ENCODE data around the gene ITPKB. TPM values are rescaled to one million over a fixed set of nuclear protein-coding genes. Genes with fewer than 3 reads are reported as not detected.

ITPKB gene
- total RNA-seq, 2 donors from 2014 or later, result 22.4 to 28.3 TPM

- Histone ChIP-seq H3K27me3 (ENCODE audit: control insufficient read depth, insufficient read depth, low read length, poor library complexity, severe bottlenecking) (no peaks in the 10 kb centered on the region), H3K27ac (ENCODE audit: low read depth, low read length) (no peak overlapping the region), H3K9me3 (ENCODE audit: control insufficient read depth, low read length) (no peaks in the 10 kb centered on the region), H3K4me3 (ENCODE audit: low read length) (peak overlapping the region; percentile 30), H3K36me3 (ENCODE audit: control insufficient read depth, insufficient read depth, low read length) (peaks cover 47% of the 10 kb centered on the region), H3K9ac (ENCODE audit: extremely low read depth, low read length, poor library complexity, severe bottlenecking) (no peak overlapping the region), H3K4me1 (ENCODE audit: control insufficient read depth, insufficient read depth, low read length) (peaks cover 19% of the 10 kb centered on the region)
- DNase-seq, result no peak
- H3K9me3 Mint-ChIP-seq, result no peaks in the 10 kb centered on the region
- H3K36me3 Mint-ChIP-seq (ENCODE audit: low read depth), result peaks cover 42% of the 10 kb centered on the region
- TF ChIP-seq CTCF (conservative IDR thresholded peaks at IDR 0.05), result no peak
- peaks cover 1% of the 10 kb centered on the region for H3K27me3 Mint-ChIP-seq (ENCODE audit: insufficient read depth)
- H3K27ac Mint-ChIP-seq, result no peak overlapping the region
- H3K4me3 Mint-ChIP-seq, result no peak overlapping the region
- 83 to 89% methylated on average over 3 of the region's 3 CpGs for WGBS, 2 experiments (ENCODE audit: insufficient coverage in 1 of 2, insufficient read length in 1 of 2)
- H3K4me1 Mint-ChIP-seq, result peaks cover 42% of the 10 kb centered on the region
Observed at GRCh38 chr1:226734611-226735153, 4.4 kb downstream of the ITPKB start.

GRCh38 chr1:226733876-226734275 is 5.2 kb downstream of the ITPKB start:
- WGBS, 2 experiments (ENCODE audit: insufficient coverage in 1 of 2, insufficient read length in 1 of 2), result 96 to 100% methylated on average over 2 to 4 of the region's 4 CpGs
- Histone ChIP-seq H3K9ac (ENCODE audit: extremely low read depth, low read length, poor library complexity, severe bottlenecking) (no peak overlapping the region), H3K27me3 (ENCODE audit: control insufficient read depth, insufficient read depth, low read length, poor library complexity, severe bottlenecking) (no peaks in the 10 kb centered on the region)

GRCh38 chr1:226733304-226733703 is 5.8 kb downstream of the ITPKB start:
- no peak overlapping the region for H3K4me3 Mint-ChIP-seq
- DNase-seq, result no peak
- H3K27me3 ChIP-seq (ENCODE audit: control insufficient read depth, insufficient read depth, low read length, poor library complexity, severe bottlenecking), result no peaks in the 10 kb centered on the region
- H3K4me1 ChIP-seq (ENCODE audit: control insufficient read depth, insufficient read depth, low read length), result peaks cover 16% of the 10 kb centered on the region
- no peak for TF ChIP-seq CTCF (conservative IDR thresholded peaks at IDR 0.05)
- H3K4me3 ChIP-seq (ENCODE audit: low read length), result peak overlapping the region; percentile 30
- no peak overlapping the region for H3K27ac ChIP-seq (ENCODE audit: low read depth, low read length)
- H3K27me3 Mint-ChIP-seq (ENCODE audit: insufficient read depth), result peaks cover 1% of the 10 kb centered on the region
- no peak overlapping the region for H3K27ac Mint-ChIP-seq
- peaks cover 54% of the 10 kb centered on the region for H3K36me3 ChIP-seq (ENCODE audit: control insufficient read depth, insufficient read depth, low read length)
- peaks cover 50% of the 10 kb centered on the region for H3K36me3 Mint-ChIP-seq (ENCODE audit: low read depth)
- H3K9me3 ChIP-seq (ENCODE audit: control insufficient read depth, low read length), result no peaks in the 10 kb centered on the region
- no peak overlapping the region for H3K9ac ChIP-seq (ENCODE audit: extremely low read depth, low read length, poor library complexity, severe bottlenecking)
- H3K9me3 Mint-ChIP-seq, result no peaks in the 10 kb centered on the region
- peaks cover 43% of the 10 kb centered on the region for H3K4me1 Mint-ChIP-seq
- WGBS, 2 experiments (ENCODE audit: insufficient coverage in 1 of 2, insufficient read length in 1 of 2), result 95 to 100% methylated on average over 1 to 4 of the region's 4 CpGs

More at GRCh38 chr1:226733876-226734275, 5.2 kb downstream of the ITPKB start:
- no peak for DNase-seq
- Histone ChIP-seq H3K4me3 (ENCODE audit: low read length) (peak overlapping the region; percentile 30), H3K4me1 (ENCODE audit: control insufficient read depth, insufficient read depth, low read length) (peaks cover 16% of the 10 kb centered on the region), H3K36me3 (ENCODE audit: control insufficient read depth, insufficient read depth, low read length) (peaks cover 48% of the 10 kb centered on the region), H3K27ac (ENCODE audit: low read depth, low read length) (no peak overlapping the region), H3K9me3 (ENCODE audit: control insufficient read depth, low read length) (no peaks in the 10 kb centered on the region)
- no peak overlapping the region for H3K4me3 Mint-ChIP-seq
- peaks cover 45% of the 10 kb centered on the region for H3K36me3 Mint-ChIP-seq (ENCODE audit: low read depth)
- no peaks in the 10 kb centered on the region for H3K9me3 Mint-ChIP-seq
- H3K27ac Mint-ChIP-seq, result no peak overlapping the region
- TF ChIP-seq CTCF (conservative IDR thresholded peaks at IDR 0.05), result no peak
- H3K27me3 Mint-ChIP-seq (ENCODE audit: insufficient read depth), result peaks cover 1% of the 10 kb centered on the region
- H3K4me1 Mint-ChIP-seq, result peaks cover 38% of the 10 kb centered on the region
